Neural crest cell (in vitro differentiated cells): ENCODE measurements around the gene DNAJC9. TPM values are rescaled to one million over a fixed set of nuclear protein-coding genes. Genes with fewer than 3 reads are reported as not detected.

Experiments
- DNase-seq: peaks from one replicate; pipeline ENCODE4 v3.0.0; 2021; ENCODE audit warnings: low read depth, mixed read lengths, low spot score
- H3K27ac Mint-ChIP-seq: one replicate; pipeline ENCODE4 v1.8.0; 2021; ENCODE audit warnings: mild to moderate bottlenecking, mixed read lengths; ENCODE audit not compliant: unreplicated experiment
- H3K27me3 Mint-ChIP-seq: 2 replicates; pipeline ENCODE4 v1.8.0; 2021; ENCODE audit warnings: low read depth, mild to moderate bottlenecking, mixed read lengths
- H3K36me3 Mint-ChIP-seq: 2 replicates; pipeline ENCODE4 v1.8.0; 2021; ENCODE audit warnings: low read depth, mild to moderate bottlenecking, mixed read lengths
- H3K4me1 Mint-ChIP-seq: 2 replicates; pipeline ENCODE4 v1.8.0; 2021; ENCODE audit warnings: mixed read lengths
- H3K4me3 Mint-ChIP-seq: one replicate; pipeline ENCODE4 v1.8.0; 2021; ENCODE audit warnings: mild to moderate bottlenecking, mixed read lengths
- H3K9me3 Mint-ChIP-seq: 2 replicates; pipeline ENCODE4 v1.8.0; 2021; ENCODE audit warnings: mixed read lengths
- total RNA-seq: library from RNA; stranded (reverse); gene quantifications from 2 replicates; pipeline ENCODE4 v1.2.1, GENCODE V29; 2021
- TF ChIP-seq, protein P1 (sequence below): fragments of 200-600 bp; sonication (generic); conservative IDR thresholded peaks from 2 replicates; pipeline ENCODE4 v1.5.0; 2021; ENCODE audit warnings: antibody characterized with exemption, mild to moderate bottlenecking

Gene DNAJC9
- total RNA-seq, 1 donor from 2014 or later: 74.8 TPM

DNA sequence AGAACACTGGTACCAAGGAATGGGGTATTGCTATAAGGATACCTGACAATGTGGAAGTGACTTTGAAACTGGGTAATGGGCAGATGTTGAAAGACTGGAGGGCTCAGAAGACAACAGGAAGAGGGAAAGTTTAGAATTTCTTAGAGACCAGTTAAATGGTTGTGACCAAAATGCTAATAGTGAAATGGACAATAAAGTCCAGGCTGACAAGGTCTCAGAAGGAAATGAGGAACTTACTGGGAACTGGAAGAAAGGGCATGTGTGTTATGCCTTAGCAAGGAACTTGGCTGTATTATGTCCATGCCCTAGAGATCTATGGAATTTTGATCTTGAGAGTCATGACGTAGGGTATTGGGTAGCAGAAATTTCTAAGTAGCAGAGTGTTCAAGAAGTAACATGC lies 41.2 kb downstream of the DNAJC9 start:
- TF ChIP-seq, protein P1, sequence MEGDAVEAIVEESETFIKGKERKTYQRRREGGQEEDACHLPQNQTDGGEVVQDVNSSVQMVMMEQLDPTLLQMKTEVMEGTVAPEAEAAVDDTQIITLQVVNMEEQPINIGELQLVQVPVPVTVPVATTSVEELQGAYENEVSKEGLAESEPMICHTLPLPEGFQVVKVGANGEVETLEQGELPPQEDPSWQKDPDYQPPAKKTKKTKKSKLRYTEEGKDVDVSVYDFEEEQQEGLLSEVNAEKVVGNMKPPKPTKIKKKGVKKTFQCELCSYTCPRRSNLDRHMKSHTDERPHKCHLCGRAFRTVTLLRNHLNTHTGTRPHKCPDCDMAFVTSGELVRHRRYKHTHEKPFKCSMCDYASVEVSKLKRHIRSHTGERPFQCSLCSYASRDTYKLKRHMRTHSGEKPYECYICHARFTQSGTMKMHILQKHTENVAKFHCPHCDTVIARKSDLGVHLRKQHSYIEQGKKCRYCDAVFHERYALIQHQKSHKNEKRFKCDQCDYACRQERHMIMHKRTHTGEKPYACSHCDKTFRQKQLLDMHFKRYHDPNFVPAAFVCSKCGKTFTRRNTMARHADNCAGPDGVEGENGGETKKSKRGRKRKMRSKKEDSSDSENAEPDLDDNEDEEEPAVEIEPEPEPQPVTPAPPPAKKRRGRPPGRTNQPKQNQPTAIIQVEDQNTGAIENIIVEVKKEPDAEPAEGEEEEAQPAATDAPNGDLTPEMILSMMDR: no peak
- Mint-ChIP-seq H3K27me3 (no peaks in the 10 kb centered on the region), H3K36me3 (peaks cover 16% of the 10 kb centered on the region), H3K4me3 (no peak overlapping the region), H3K27ac (no peak overlapping the region), H3K9me3 (peaks cover 6% of the 10 kb centered on the region), H3K4me1 (no peaks in the 10 kb centered on the region)
- DNase-seq: no peak

DNA sequence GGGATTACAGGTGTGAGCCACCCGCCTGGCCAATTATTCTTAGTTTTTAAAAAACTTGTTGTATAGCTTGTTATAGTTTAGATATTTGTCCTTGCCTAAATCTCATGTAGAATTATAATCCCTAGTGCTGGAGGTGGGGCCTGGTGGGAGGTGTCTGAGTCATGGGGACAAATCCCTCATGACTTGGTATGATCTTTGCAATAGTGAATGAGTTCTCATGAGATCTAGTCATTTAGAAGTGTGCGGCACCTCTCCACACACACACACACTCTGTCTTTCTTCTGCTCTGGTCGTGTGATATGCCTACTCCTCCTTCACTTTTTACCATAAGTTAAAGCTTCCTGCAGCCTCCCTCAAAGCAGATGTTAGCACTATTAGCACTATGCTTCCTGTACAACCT lies 42.0 kb downstream of the DNAJC9 start:
- Mint-ChIP-seq H3K27ac (no peak overlapping the region), H3K36me3 (peaks cover 16% of the 10 kb centered on the region), H3K27me3 (no peaks in the 10 kb centered on the region), H3K4me3 (no peak overlapping the region), H3K4me1 (no peaks in the 10 kb centered on the region), H3K9me3 (peaks cover 6% of the 10 kb centered on the region)
- TF ChIP-seq, protein P1: no peak
- no peak for DNase-seq

Other genes with a start within 250 kb of the DNAJC9 start
- 32.2 and 36.0 TPM in 2 replicates for gene P4HA1, start 150.4 kb downstream of the DNAJC9 start, total RNA-seq
- gene NUDT13, start 136.8 kb downstream of the DNAJC9 start, total RNA-seq: 3.4 and 4.6 TPM in 2 replicates
- 29.1 and 29.3 TPM in 2 replicates for gene ECD, start 79.2 kb downstream of the DNAJC9 start, total RNA-seq
- 26.8 and 27.2 TPM in 2 replicates for gene FAM149B1, start 79.1 kb downstream of the DNAJC9 start, total RNA-seq
- gene MRPS16, start 5.4 kb upstream of the DNAJC9 start, total RNA-seq: 105 and 106 TPM in 2 replicates
- 0.65 and 0.84 TPM in 2 replicates for gene CFAP70, start 111.6 kb upstream of the DNAJC9 start, total RNA-seq
- gene ANXA7, start 166.8 kb upstream of the DNAJC9 start, total RNA-seq: 48.1 and 48.8 TPM in 2 replicates
- gene MSS51, start 186.3 kb upstream of the DNAJC9 start, total RNA-seq: 2.1 and 2.6 TPM in 2 replicates
- gene PPP3CB, start 248.8 kb upstream of the DNAJC9 start, total RNA-seq: 45.6 and 46.9 TPM in 2 replicates